ENCODE results near the gene SAXO1. TPM values are rescaled to one million over a fixed set of nuclear protein-coding genes. Genes with fewer than 3 reads are reported as not detected.
"Not testable (repeated sequence)": the region's sequence is repeated elsewhere in the genome, so short reads cannot be mapped to it uniquely, and the experiment has no call there.

The SAXO1 gene
- total RNA-seq, 1 experiment from 2014 or later, result 0.20 TPM

- H3K9me3 Mint-ChIP-seq (ENCODE audit: unreplicated experiment), result no peaks in the 10 kb centered on the region
- DNase-seq, result no peak
- TF ChIP-seq CTCF (IDR thresholded peaks at IDR 0.05; ENCODE audit: insufficient read depth in 1 of 2, low read depth in 1 of 2, low read length in 1 of 2, severe bottlenecking in 1 of 2, unreplicated experiment in 1 of 2), result no peak
- H3K27ac Mint-ChIP-seq (ENCODE audit: unreplicated experiment), result no peak overlapping the region
- Histone ChIP-seq H3K27me3 (replicated peaks; ENCODE audit: control insufficient read depth, insufficient read depth, low read length) (no peaks in the 10 kb centered on the region), H3K36me3 (ENCODE audit: control insufficient read depth, insufficient read depth, low read length) (no peaks in the 10 kb centered on the region), H3K4me3 (ENCODE audit: low read depth, low read length) (no peak overlapping the region), H3K9me3 (no peaks in the 10 kb centered on the region), H3K4me1 (no peaks in the 10 kb centered on the region)
- no TSS peak for BruUV-seq (replicated peaks)
- CTCF ChIA-PET, result no interaction called here
- POLR2A ChIA-PET, result no interaction called here
- no peaks in the 10 kb centered on the region for H3K36me3 Mint-ChIP-seq (ENCODE audit: insufficient read depth, unreplicated experiment)
- no peak overlapping the region for H3K4me3 Mint-ChIP-seq (ENCODE audit: unreplicated experiment)
- H3K27me3 Mint-ChIP-seq (ENCODE audit: insufficient read depth, unreplicated experiment), result peaks cover 13% of the 10 kb centered on the region
- H3K4me1 Mint-ChIP-seq (ENCODE audit: low read depth, unreplicated experiment), result no peaks in the 10 kb centered on the region
- intact Hi-C loops (cut with micrococcal nuclease; ENCODE audit: unreplicated experiment), result no loop called here
Measured at GRCh38 chr9:18936094-18936871, 96.7 kb downstream of the SAXO1 start.

GRCh38 chr9:18935541-18935940, 97.5 kb downstream of the SAXO1 start:
- H3K27me3 Mint-ChIP-seq (ENCODE audit: insufficient read depth, unreplicated experiment), result peaks cover 13% of the 10 kb centered on the region
- Histone ChIP-seq H3K9me3 (no peaks in the 10 kb centered on the region), H3K36me3 (ENCODE audit: control insufficient read depth, insufficient read depth, low read length) (no peaks in the 10 kb centered on the region), H3K27me3 (replicated peaks; ENCODE audit: control insufficient read depth, insufficient read depth, low read length) (no peaks in the 10 kb centered on the region), H3K4me3 (ENCODE audit: low read depth, low read length) (no peak overlapping the region), H3K4me1 (no peaks in the 10 kb centered on the region)
- TF ChIP-seq CTCF (IDR thresholded peaks at IDR 0.05; ENCODE audit: insufficient read depth in 1 of 2, low read depth in 1 of 2, low read length in 1 of 2, severe bottlenecking in 1 of 2, unreplicated experiment in 1 of 2), result no peak
- intact Hi-C loops (cut with micrococcal nuclease; ENCODE audit: unreplicated experiment), result no loop called here
- no peaks in the 10 kb centered on the region for H3K36me3 Mint-ChIP-seq (ENCODE audit: insufficient read depth, unreplicated experiment)
- no peak overlapping the region for H3K27ac Mint-ChIP-seq (ENCODE audit: unreplicated experiment)
- ChIA-PET CTCF (no interaction called here), POLR2A (no interaction called here)
- H3K9me3 Mint-ChIP-seq (ENCODE audit: unreplicated experiment), result no peaks in the 10 kb centered on the region
- no TSS peak for BruUV-seq (replicated peaks)
- H3K4me1 Mint-ChIP-seq (ENCODE audit: low read depth, unreplicated experiment), result no peaks in the 10 kb centered on the region
- DNase-seq, result no peak
- no peak overlapping the region for H3K4me3 Mint-ChIP-seq (ENCODE audit: unreplicated experiment)

GRCh38 chr9:18930611-18931010, 102.4 kb downstream of the SAXO1 start:
- H3K4me3 ChIP-seq (ENCODE audit: low read depth, low read length); H3K36me3 ChIP-seq (ENCODE audit: control insufficient read depth, insufficient read depth, low read length); H3K27me3 ChIP-seq (replicated peaks; ENCODE audit: control insufficient read depth, insufficient read depth, low read length); H3K9me3 Mint-ChIP-seq (ENCODE audit: unreplicated experiment); POLR2A ChIA-PET; H3K27ac Mint-ChIP-seq (ENCODE audit: unreplicated experiment); H3K9me3 ChIP-seq; H3K4me1 ChIP-seq; H3K36me3 Mint-ChIP-seq (ENCODE audit: insufficient read depth, unreplicated experiment); H3K4me1 Mint-ChIP-seq (ENCODE audit: low read depth, unreplicated experiment); BruUV-seq (replicated peaks); intact Hi-C loops (cut with micrococcal nuclease; ENCODE audit: unreplicated experiment); DNase-seq; H3K4me3 Mint-ChIP-seq (ENCODE audit: unreplicated experiment); CTCF ChIA-PET: not testable (repeated sequence)
- H3K27me3 Mint-ChIP-seq (ENCODE audit: insufficient read depth, unreplicated experiment), result peaks cover 13% of the 10 kb centered on the region

Data from Caco-2 (cell line).